ENCODE measurements around the gene PAFAH1B2.

Gene PAFAH1B2

GRCh38 chr11:117219455-117219854 lies 75.4 kb downstream of the PAFAH1B2 start:
- H3K27ac ChIP-seq: peak overlapping the region; percentile 89 to 95
- no peak overlapping the region for H3K4me3 ChIP-seq
- DNase-seq (ENCODE audit: low spot score): peak; percentile 71
- TF ChIP-seq, protein P1, sequence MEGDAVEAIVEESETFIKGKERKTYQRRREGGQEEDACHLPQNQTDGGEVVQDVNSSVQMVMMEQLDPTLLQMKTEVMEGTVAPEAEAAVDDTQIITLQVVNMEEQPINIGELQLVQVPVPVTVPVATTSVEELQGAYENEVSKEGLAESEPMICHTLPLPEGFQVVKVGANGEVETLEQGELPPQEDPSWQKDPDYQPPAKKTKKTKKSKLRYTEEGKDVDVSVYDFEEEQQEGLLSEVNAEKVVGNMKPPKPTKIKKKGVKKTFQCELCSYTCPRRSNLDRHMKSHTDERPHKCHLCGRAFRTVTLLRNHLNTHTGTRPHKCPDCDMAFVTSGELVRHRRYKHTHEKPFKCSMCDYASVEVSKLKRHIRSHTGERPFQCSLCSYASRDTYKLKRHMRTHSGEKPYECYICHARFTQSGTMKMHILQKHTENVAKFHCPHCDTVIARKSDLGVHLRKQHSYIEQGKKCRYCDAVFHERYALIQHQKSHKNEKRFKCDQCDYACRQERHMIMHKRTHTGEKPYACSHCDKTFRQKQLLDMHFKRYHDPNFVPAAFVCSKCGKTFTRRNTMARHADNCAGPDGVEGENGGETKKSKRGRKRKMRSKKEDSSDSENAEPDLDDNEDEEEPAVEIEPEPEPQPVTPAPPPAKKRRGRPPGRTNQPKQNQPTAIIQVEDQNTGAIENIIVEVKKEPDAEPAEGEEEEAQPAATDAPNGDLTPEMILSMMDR (IDR thresholded peaks at IDR 0.05): no peak

DNA sequence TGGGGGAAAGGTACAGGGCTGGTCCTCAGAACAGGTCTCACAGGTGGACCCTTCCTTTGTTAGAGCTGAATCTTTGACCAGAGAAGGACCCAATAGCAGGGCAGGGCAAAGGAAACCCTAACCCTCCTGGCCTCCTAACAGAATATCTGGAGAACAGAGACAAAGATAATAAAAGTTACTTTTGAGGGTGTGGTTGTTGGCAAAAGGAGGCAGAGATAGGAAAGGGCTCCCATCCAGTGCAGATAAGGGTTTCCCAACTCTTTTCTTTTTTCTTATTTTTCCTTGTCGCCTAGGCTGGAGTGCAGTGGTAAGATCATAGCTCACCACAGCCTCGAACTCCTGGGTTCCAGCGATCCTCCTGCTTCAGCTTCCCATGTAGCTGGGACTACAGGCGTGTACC lies 75.9 kb downstream of the PAFAH1B2 start:
- TF ChIP-seq, protein P1 (IDR thresholded peaks at IDR 0.05): no peak
- no peak for DNase-seq (ENCODE audit: low spot score)
- Histone ChIP-seq H3K27ac (peak overlapping the region; percentile 89 to 95), H3K4me3 (peak overlapping the region; percentile 48)

GRCh38 chr11:117220568-117220967 lies 76.5 kb downstream of the PAFAH1B2 start:
- Histone ChIP-seq H3K27ac (peak overlapping the region; percentile 89 to 95), H3K4me3 (peak overlapping the region; percentile 48)
- TF ChIP-seq, protein P1 (IDR thresholded peaks at IDR 0.05): no peak
- peak; percentile 94 for DNase-seq (ENCODE audit: low spot score)

GRCh38 chr11:117220999-117221774 lies 77.1 kb downstream of the PAFAH1B2 start:
- peak overlapping the region; percentile 89 to 95 for H3K27ac ChIP-seq
- no peak for DNase-seq (ENCODE audit: low spot score)
- H3K4me3 ChIP-seq: peak overlapping the region; percentile 48
- TF ChIP-seq, protein P1 (IDR thresholded peaks at IDR 0.05): no peak

DNA sequence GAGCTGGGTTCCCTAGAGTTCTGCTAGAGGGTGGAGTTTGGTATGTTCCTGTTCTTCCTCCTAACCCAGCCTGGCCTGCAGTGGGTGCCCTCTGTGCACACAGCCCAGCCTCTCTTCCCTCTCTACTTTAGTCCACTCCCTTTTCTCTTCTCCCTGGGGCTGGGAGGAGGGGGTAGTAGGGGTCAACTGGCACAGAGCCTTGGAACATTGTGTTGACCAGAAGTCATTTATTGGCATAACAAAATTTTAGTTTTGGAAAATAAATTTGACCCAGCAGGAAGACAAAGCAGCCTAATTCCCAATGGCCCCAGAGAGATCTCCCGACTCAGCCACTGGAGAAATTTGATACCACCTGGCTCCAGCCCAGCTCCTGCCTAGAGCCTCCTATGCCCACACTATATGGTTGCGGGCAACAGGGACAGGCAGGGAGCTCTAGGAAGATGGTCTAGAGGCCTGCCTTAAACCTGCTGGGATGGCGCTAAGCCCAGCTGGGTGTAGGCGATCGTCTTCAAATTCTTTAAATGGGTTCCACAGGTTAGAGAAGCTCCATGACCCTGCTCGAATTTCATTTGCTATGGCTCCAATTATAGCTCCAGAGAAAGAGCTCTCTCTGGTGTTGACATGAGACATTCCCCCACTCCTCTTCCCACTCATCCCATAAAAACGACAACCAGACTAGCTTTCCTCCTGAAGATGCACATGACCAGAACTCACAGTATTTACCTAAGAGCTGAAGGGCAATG lies 77.9 kb downstream of the PAFAH1B2 start:
- TF ChIP-seq, protein P1 (IDR thresholded peaks at IDR 0.05): no peak
- peak overlapping the region; percentile 48 for H3K4me3 ChIP-seq
- H3K27ac ChIP-seq: peak overlapping the region; percentile 89 to 95
- peak; percentile 95 for DNase-seq (ENCODE audit: low spot score)

DNA sequence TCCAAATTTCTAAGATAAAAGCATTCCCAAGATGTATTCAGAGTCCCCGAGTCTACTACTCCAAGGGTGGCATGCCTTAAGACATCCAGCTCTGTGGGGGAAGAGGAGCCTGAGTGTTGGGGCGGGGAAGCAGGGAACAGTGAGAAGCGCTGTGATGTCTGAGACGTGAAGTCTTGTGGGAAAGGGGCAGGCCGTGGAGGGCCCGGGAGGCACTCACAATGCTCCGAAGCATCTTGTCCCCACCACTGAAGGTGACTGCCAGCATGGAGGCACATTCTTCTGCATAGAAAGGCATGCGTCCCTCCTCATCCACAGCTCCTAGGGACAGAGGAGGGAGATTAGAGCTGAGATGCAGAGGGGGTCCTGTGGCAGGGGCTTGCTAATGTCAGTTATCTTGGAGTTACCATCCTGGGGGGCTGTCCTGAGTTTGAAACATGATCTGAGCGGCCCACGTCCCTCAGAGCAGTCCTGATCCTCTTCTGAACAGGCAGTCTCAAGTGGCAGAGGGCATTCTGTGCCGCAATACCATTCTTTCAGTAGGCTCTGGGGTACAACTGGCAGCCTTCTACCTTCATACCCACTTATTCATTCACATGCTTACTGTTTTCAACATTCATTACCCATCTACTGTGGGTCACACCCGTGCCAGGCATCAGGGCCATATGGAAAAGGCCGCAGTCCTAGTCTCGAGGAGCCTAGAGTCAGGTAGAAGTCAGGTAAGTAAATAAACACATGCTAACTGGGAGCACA lies 79.1 kb downstream of the PAFAH1B2 start:
- no peak overlapping the region for H3K4me3 ChIP-seq
- TF ChIP-seq, protein P1 (IDR thresholded peaks at IDR 0.05): no peak
- peak; percentile 72 for DNase-seq (ENCODE audit: low spot score)
- peak overlapping the region; percentile 89 to 95 for H3K27ac ChIP-seq

Measured in coronary artery (tissue), 2 donors.